Dendritic cell treated with granulocyte-macrophage colony-stimulating factor and Interleukin-4, amounts not matched to agents 40 ng/mL and 50 ng/mL, for 4 days (primary cell): ENCODE data around the gene IGF2.

ENCODE experiments used
- H3K27ac Mint-ChIP-seq: one replicate; pipeline ENCODE4 v1.8.0; 2022; ENCODE audit warnings: mild to moderate bottlenecking, mixed read lengths
- H3K27me3 Mint-ChIP-seq: one replicate; pipeline ENCODE4 v1.8.0; 2022; ENCODE audit warnings: mild to moderate bottlenecking, mixed read lengths
- H3K36me3 Mint-ChIP-seq: one replicate; pipeline ENCODE4 v1.8.0; 2022; ENCODE audit warnings: low read depth, mixed read lengths
- H3K4me1 Mint-ChIP-seq: one replicate; pipeline ENCODE4 v1.8.0; 2022; ENCODE audit warnings: low read depth, mixed read lengths
- H3K4me3 Mint-ChIP-seq: one replicate; pipeline ENCODE4 v1.8.0; 2022; ENCODE audit warnings: mild to moderate bottlenecking, moderate library complexity, mixed read lengths
- H3K9me3 Mint-ChIP-seq: one replicate; pipeline ENCODE4 v1.8.0; 2022; ENCODE audit warnings: mixed read lengths
- intact Hi-C: fragments of 100-400 bp; cut with micrococcal nuclease; formaldehyde crosslinking; loops from one replicate; pipeline ENCODE4 v1.15.0; 2022

Gene IGF2

GRCh38 chr11:2091112-2091746, 48.0 kb downstream of the IGF2 start:
- Mint-ChIP-seq H3K4me1 (no peaks in the 10 kb centered on the region), H3K9me3 (no peaks in the 10 kb centered on the region), H3K27ac (no peak overlapping the region), H3K36me3 (no peaks in the 10 kb centered on the region), H3K4me3 (no peak overlapping the region), H3K27me3 (peaks cover 28% of the 10 kb centered on the region)
- intact Hi-C loops, result no loop called here

GRCh38 chr11:2090172-2091111, 48.7 kb downstream of the IGF2 start:
- Mint-ChIP-seq H3K27me3 (peaks cover 28% of the 10 kb centered on the region), H3K4me3 (no peak overlapping the region), H3K9me3 (peaks cover under 1% of the 10 kb centered on the region), H3K36me3 (no peaks in the 10 kb centered on the region), H3K27ac (no peak overlapping the region), H3K4me1 (no peaks in the 10 kb centered on the region)
- intact Hi-C loops, result no loop called here

GRCh38 chr11:2089536-2090165, 49.5 kb downstream of the IGF2 start:
- no peak overlapping the region for H3K4me3 Mint-ChIP-seq
- intact Hi-C loops, result no loop called here
- H3K27me3 Mint-ChIP-seq, result peaks cover 35% of the 10 kb centered on the region
- peaks cover 8% of the 10 kb centered on the region for H3K9me3 Mint-ChIP-seq
- H3K4me1 Mint-ChIP-seq, result no peaks in the 10 kb centered on the region
- H3K27ac Mint-ChIP-seq, result no peak overlapping the region
- H3K36me3 Mint-ChIP-seq, result no peaks in the 10 kb centered on the region

GRCh38 chr11:2088746-2089535, 50.2 kb downstream of the IGF2 start:
- Mint-ChIP-seq H3K27me3 (peaks cover 33% of the 10 kb centered on the region), H3K4me1 (no peaks in the 10 kb centered on the region), H3K4me3 (no peak overlapping the region), H3K36me3 (no peaks in the 10 kb centered on the region), H3K9me3 (peaks cover 15% of the 10 kb centered on the region), H3K27ac (no peak overlapping the region)
- intact Hi-C loops, result no loop called here

GRCh38 chr11:2088284-2088683, 50.9 kb downstream of the IGF2 start:
- no peak overlapping the region for H3K4me3 Mint-ChIP-seq
- intact Hi-C loops, result no loop called here
- peaks cover 29% of the 10 kb centered on the region for H3K27me3 Mint-ChIP-seq
- H3K36me3 Mint-ChIP-seq, result no peaks in the 10 kb centered on the region
- no peaks in the 10 kb centered on the region for H3K4me1 Mint-ChIP-seq
- peaks cover 20% of the 10 kb centered on the region for H3K9me3 Mint-ChIP-seq
- H3K27ac Mint-ChIP-seq, result no peak overlapping the region

DNA sequence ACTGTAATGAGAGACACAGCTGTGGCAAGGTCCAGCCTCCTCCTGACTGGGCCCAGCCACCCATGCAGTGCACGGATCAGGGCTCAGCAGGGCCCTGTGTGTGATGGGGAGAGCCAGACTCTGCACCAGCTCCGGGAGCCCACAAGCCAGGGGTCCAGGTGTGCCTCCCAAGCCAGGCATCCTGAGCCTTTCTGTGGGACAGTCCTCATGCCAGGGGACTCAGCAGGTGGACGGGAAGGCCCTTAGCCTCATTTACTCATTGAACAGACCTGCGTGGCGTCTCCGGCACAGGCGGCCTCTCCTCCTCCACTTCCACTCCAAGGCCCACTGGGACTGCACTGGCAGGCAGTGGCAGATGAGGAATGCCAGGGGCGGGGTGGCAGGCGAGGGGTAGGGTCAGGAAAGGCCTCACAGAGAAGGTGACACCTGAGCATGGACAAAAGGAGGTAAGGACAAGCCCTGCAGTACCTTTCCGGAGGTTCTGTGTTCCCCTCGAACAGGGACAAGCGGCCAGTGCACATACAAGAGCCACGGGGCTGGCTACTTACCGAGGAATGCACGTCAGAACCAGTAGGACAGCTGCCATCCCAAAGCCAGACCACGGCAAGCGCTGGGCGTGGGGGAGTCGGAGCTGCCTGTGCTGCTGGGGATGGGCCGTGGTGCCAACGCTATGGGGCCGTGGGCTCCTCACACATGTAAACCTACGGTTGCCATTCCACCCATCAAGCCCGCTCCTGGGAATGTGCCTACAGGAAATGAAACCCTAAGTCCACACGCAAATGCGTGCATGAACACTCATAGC, 52.7 kb downstream of the IGF2 start:
- Mint-ChIP-seq H3K4me3 (no peak overlapping the region), H3K27ac (no peak overlapping the region), H3K27me3 (peaks cover 22% of the 10 kb centered on the region), H3K9me3 (peaks cover 20% of the 10 kb centered on the region), H3K36me3 (no peaks in the 10 kb centered on the region), H3K4me1 (no peaks in the 10 kb centered on the region)
- intact Hi-C loops, result no loop called here

- Mint-ChIP-seq H3K27me3 (peaks cover 27% of the 10 kb centered on the region), H3K4me3 (no peak overlapping the region), H3K27ac (no peak overlapping the region), H3K36me3 (no peaks in the 10 kb centered on the region), H3K9me3 (peaks cover 20% of the 10 kb centered on the region), H3K4me1 (no peaks in the 10 kb centered on the region)
- intact Hi-C loops, result no loop called here
These were observed 53.7 kb downstream of the IGF2 start for GRCh38 chr11:2085251-2086066.

DNA sequence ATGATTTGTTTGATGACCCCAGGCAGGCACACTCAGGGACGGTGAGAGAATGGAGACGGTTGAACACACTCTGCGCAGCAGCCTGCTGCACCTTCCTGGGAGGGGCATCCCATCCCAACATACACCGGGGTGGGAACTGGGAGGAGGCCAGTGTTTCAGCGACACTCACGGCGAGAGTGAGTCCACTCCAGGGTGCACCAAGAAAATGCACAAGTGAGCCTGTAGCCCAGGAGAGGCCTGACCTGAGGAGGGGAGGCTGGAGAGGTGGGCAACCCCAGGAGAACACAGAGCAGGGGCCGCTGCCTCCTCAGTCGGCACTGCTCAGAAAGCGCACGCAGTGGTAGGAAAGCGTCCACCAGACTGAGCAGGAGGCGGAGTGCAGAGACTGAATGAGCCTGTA, 54.5 kb downstream of the IGF2 start:
- intact Hi-C loops, result no loop called here
- H3K9me3 Mint-ChIP-seq, result peaks cover 20% of the 10 kb centered on the region

More for the DNA sequence above, 54.5 kb downstream of the IGF2 start:
- Mint-ChIP-seq H3K27ac (no peak overlapping the region), H3K4me3 (no peak overlapping the region), H3K36me3 (no peaks in the 10 kb centered on the region), H3K27me3 (peaks cover 30% of the 10 kb centered on the region), H3K4me1 (no peaks in the 10 kb centered on the region)
